Gastrocnemius medialis (tissue), 4 donors: ENCODE results near the gene CFAP54.

ENCODE experiments used
- POLR2A ChIP-seq, 2 donors: fragments of 450-650 bp; IDR thresholded peaks; one replicate each; pipeline ENCODE4 v1.6.1; 2017; ENCODE audit warnings: antibody characterized with exemption in 2 of 2, mild to moderate bottlenecking in 2 of 2, moderate library complexity in 2 of 2
- TF ChIP-seq, protein P1 (sequence below), 5 experiments: fragments of 450-650 bp in 3 of 5; fragments of 200-600 bp in 2 of 5; sonication (generic) in 2 of 5; IDR thresholded peaks in 4 of 5; conservative IDR thresholded peaks in 1 of 5; 1 replicate in 4 of 5; 2 replicates in 1 of 5; pipeline ENCODE4 v1.5.1; 2016 to 2019; ENCODE audit warnings: antibody characterized with exemption in 5 of 5, mild to moderate bottlenecking in 3 of 5, moderate library complexity in 3 of 5

DNA sequence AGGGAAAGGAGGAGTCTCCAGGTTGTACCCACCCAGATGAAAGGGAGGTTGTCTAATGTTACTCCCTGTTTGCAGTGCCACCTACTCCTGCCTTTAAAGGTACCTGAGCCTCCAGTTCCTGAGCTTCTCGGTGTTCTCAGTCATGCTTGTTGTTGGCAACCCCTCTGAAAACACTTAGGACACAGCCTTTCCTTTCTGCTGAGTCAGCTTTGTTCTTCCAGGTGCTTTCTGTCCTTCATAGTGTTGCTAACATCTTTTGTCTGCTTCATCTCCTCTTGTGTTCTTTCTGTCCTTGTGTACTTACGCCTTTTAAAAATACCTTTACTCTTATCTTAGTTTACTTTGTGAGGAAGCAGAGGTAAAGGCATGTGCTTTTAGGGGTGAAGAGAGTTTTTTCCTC is 320.7 kb downstream of the CFAP54 start:
- TF ChIP-seq, protein P1, sequence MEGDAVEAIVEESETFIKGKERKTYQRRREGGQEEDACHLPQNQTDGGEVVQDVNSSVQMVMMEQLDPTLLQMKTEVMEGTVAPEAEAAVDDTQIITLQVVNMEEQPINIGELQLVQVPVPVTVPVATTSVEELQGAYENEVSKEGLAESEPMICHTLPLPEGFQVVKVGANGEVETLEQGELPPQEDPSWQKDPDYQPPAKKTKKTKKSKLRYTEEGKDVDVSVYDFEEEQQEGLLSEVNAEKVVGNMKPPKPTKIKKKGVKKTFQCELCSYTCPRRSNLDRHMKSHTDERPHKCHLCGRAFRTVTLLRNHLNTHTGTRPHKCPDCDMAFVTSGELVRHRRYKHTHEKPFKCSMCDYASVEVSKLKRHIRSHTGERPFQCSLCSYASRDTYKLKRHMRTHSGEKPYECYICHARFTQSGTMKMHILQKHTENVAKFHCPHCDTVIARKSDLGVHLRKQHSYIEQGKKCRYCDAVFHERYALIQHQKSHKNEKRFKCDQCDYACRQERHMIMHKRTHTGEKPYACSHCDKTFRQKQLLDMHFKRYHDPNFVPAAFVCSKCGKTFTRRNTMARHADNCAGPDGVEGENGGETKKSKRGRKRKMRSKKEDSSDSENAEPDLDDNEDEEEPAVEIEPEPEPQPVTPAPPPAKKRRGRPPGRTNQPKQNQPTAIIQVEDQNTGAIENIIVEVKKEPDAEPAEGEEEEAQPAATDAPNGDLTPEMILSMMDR (IDR thresholded peaks at IDR 0.05 in 4 of 5, conservative IDR thresholded peaks at IDR 0.05 in 1 of 5) = no peak
- TF ChIP-seq POLR2A (IDR thresholded peaks at IDR 0.05) = no peak
